ENCODE data around the gene CHMP4A. TPM values are rescaled to one million over a fixed set of nuclear protein-coding genes. Genes with fewer than 3 reads are reported as not detected.

Gene CHMP4A
- total and polyA plus RNA-seq, 2 of the 13 experiments (the other 11 are each of a cell fraction or from before 2014, with no cell fraction given), result 83.6 to 113 TPM

DNA sequence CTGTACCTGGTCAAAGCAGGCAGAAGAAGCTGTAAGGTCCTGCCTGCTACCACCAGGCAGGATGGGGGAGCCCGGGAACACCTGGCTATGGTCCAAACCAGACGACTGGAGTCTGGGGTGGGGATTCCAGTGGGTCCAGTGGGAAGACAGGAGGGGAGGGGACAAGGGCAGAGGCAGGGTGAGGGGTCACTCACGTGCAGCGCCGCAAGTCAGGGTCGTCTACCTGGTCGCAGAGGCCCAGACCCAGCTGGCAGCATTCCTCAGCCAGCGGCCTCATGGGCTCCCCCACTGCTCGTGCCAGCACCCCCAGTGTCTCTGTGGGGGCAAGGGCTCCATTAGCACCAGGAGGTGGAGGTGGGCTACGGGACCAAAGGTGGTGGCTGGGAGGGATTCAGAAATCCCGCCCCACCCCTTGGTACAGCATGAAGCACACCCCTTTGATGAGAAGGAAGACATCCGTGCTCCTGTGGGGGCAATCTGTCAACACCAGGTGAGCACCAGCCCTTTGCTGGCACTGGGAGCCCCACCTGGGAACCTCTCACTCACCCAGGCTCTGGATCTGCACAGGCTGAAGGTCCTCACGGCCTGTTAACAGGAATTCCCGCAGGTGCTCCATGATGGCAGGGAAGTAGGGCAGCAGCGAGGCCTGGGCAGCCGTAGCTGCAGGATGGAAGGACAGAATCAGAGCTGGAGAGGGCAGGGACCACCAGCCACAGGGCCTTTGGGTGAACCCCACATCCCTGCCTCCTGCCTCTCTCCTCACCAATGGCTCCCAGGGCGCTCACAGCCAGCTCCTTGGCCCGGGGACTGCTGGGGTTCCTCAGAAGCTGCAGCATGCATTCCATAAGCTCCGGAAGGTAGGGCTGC lies 29.0 kb downstream of the CHMP4A start (continued):
- no peak for TF ChIP-seq ZNF646 (CRISPR knock-in tag; IDR thresholded peaks at IDR 0.05)
- TF ChIP-seq NCOA1 (CRISPR knock-in tag; IDR thresholded peaks at IDR 0.05), result no peak

DNA sequence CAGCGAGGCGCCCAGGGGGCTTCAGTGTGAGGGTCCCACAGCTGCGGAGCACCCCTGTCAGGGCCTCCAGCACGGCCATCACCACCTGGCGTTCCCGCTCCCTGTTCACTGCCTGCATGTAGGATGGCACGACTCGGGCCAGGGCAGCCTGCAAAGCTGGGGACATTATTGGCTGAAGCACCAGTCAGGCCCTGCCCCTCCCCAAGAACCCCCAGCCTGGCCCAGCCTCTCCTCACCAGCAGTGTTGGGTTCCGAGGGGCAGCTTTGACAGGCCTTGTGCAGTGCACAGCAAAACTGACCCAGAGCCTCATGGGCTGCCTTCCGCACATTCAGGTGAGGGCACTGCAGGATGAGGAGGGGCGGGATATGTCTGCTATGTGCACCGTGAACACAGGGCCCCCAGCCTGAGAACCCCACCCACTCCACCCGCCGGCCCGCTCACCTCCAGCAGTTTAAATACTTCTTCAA lies 30.2 kb downstream of the CHMP4A start:
- DNase-seq (ENCODE audit: low spot score) (no peak), ATAC-seq (no peak), FAIRE-seq (no peak)
- ChIA-PET POLR2A (interaction anchor here (1.0 to 8.1 kb wide), 4 partner anchors 12 to 46 kb away, joined by 3 to 53 read pairs (median 8); partner anchors contain the start of genes IRF9, PSME2 and TM9SF1), CTCF (ENCODE audit: low intra/inter-chr PET ratio, low total read pairs) (no interaction called here)
- Histone ChIP-seq H3K9ac (ENCODE audit: insufficient read depth, low read depth, low read length) (no peak overlapping the region), H2AFZ (ENCODE audit: low read length) (no peak overlapping the region), H3K79me2 (ENCODE audit: insufficient read depth, low read length) (peaks cover 14% of the 10 kb centered on the region), H3K27ac (ENCODE audit: extremely low read length, insufficient read depth, low read length) (no peak overlapping the region), H3K4me2 (ENCODE audit: low read depth, low read length) (no peak overlapping the region), H3K27me3 (ENCODE audit: control insufficient read depth in 1 of 2, insufficient read depth in 2 of 2, low read length in 2 of 2) (no peaks in the 10 kb centered on the region), H3K36me3 (replicated peaks in 1 of 2; ENCODE audit: control insufficient read depth in 1 of 2, insufficient read depth in 2 of 2, low read length in 2 of 2) (peaks cover 85 to 95% of the 10 kb centered on the region in 2 experiments), H3K4me1 (ENCODE audit: insufficient read depth, low read length) (peaks cover 13% of the 10 kb centered on the region), H4K20me1 (ENCODE audit: insufficient read depth, low read length) (no peaks in the 10 kb centered on the region), H3K4me3 (replicated peaks in 1 of 3; ENCODE audit: insufficient read depth in 1 of 3, low read depth in 2 of 3, low read length in 3 of 3) (no peak overlapping the region), H3K9me3 (ENCODE audit: low read length) (no peaks in the 10 kb centered on the region)
- BruUV-seq (replicated peaks), result no TSS peak
- intact Hi-C loops (cut with micrococcal nuclease; ENCODE audit: unreplicated experiment), result no loop called here
- WGBS (ENCODE audit: low lambda C conversion rate), result over 99% methylated on average over 14 of the region's 15 CpGs
- no peak for TF ChIP-seq ZNF331 (CRISPR knock-in tag; IDR thresholded peaks at IDR 0.05)
- no peak for TF ChIP-seq ZFY (CRISPR knock-in tag; IDR thresholded peaks at IDR 0.05)
- no peak for TF ChIP-seq STAT5B (CRISPR knock-in tag; IDR thresholded peaks at IDR 0.05)
- TF ChIP-seq ZNF333 (CRISPR knock-in tag; IDR thresholded peaks at IDR 0.05; ENCODE audit: borderline replicate concordance), result peak; percentile 71; the same call in 1 of the 2 replicates
- peak; percentile 82 for TF ChIP-seq AGO2 (optimal IDR thresholded peaks at IDR 0.05; ENCODE audit: low read depth, low read length)
- no peak for TF ChIP-seq RXRB (CRISPR knock-in tag; IDR thresholded peaks at IDR 0.05; ENCODE audit: borderline replicate concordance)
- peak; percentile 36; the same call in 1 of the 2 replicates for TF ChIP-seq ZNF776 (CRISPR knock-in tag; IDR thresholded peaks at IDR 0.05)
- no peak for TF ChIP-seq SP5 (CRISPR knock-in tag; IDR thresholded peaks at IDR 0.05; ENCODE audit: borderline replicate concordance, low read depth)
- 0 out of 2 replicates have a peak, but pooled peaks have one; percentile 49 for TF ChIP-seq RBFOX2 (IDR thresholded peaks at IDR 0.05; ENCODE audit: low read depth, low read length)
- 0 out of 2 replicates have a peak, but pooled peaks have one; percentile 34 for TF ChIP-seq HIVEP1 (CRISPR knock-in tag; IDR thresholded peaks at IDR 0.05)
- in situ Hi-C loops (cut with HindIII; ENCODE audit: extremely low pct_ligation_motif_present, low pct_unique_long_range_greater_than_20kb), result no loop called here

Measured in HepG2 (cell line).